Activated T-helper 2 cell treated with anti-CD3 and anti-CD28 coated beads, Interferon-gamma antibody, Interleukin-2, Interleukin-4, amounts not matched to agents 10 μg/mL and 5 μg/mL and 100 μg/mL, durations not matched to agents 14 hours and 24 hours and 36 hours (primary cell): Measurements from ENCODE around the gene ITGB6. TPM values are rescaled to one million over a fixed set of nuclear protein-coding genes. Genes with fewer than 3 reads are reported as not detected.

Experiments
- DNase-seq: peaks from one replicate; pipeline ENCODE4 v3.0.0; 2021; ENCODE audit warnings: low spot score
- H3K27ac Mint-ChIP-seq: one replicate; pipeline ENCODE4 v1.8.0; 2021; ENCODE audit warnings: mixed read lengths
- H3K27me3 Mint-ChIP-seq: one replicate; pipeline ENCODE4 v1.8.0; 2021; ENCODE audit warnings: low read depth, mixed read lengths
- H3K36me3 Mint-ChIP-seq: one replicate; pipeline ENCODE4 v1.8.0; 2021; ENCODE audit warnings: low read depth, mixed read lengths
- H3K4me1 Mint-ChIP-seq: one replicate; pipeline ENCODE4 v1.8.0; 2021; ENCODE audit warnings: low read depth, mixed read lengths
- H3K4me3 Mint-ChIP-seq: one replicate; pipeline ENCODE4 v1.8.0; 2021; ENCODE audit warnings: low read depth, mild to moderate bottlenecking, moderate library complexity, mixed read lengths
- H3K9me3 Mint-ChIP-seq: one replicate; pipeline ENCODE4 v1.8.0; 2021; ENCODE audit warnings: mixed read lengths
- intact Hi-C: fragments of 100-400 bp; cut with micrococcal nuclease; formaldehyde crosslinking; loops from one replicate; pipeline ENCODE4 v1.15.1; 2023
- total RNA-seq: library from RNA; stranded (reverse); gene quantifications from 2 replicates; pipeline ENCODE4 v1.2.3, GENCODE V29; 2022

Gene ITGB6
- total RNA-seq, 1 donor from 2014 or later, result not detected

DNA sequence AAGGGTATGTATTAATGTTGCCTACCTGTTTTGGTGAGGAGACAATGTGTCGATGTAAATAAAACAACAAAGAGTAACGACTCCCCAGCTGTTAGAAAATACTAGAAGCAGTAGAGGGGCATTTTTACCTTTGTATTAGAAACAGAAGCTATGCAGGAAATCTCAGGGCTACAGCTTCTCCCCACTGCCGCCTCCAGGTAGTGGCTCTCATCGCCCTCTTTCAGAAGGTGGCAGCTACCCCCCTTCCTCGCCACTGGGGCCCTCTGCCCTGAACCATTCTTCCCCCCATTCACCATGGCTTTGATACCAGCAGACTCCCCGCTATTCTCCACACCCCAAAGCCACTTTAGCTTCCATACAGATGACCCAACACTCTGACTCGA is 144.4 kb downstream of the ITGB6 start:
- H3K4me1 Mint-ChIP-seq, result peaks cover 4% of the 10 kb centered on the region
- intact Hi-C loops, result no loop called here
- no peak overlapping the region for H3K4me3 Mint-ChIP-seq
- H3K27ac Mint-ChIP-seq, result no peak overlapping the region
- no peak for DNase-seq
- H3K27me3 Mint-ChIP-seq, result peaks cover 27% of the 10 kb centered on the region
- no peaks in the 10 kb centered on the region for H3K9me3 Mint-ChIP-seq
- no peaks in the 10 kb centered on the region for H3K36me3 Mint-ChIP-seq

- no peaks in the 10 kb centered on the region for H3K9me3 Mint-ChIP-seq
- no peak overlapping the region for H3K4me3 Mint-ChIP-seq
- H3K27me3 Mint-ChIP-seq, result peaks cover 23% of the 10 kb centered on the region
- intact Hi-C loops, result no loop called here
- H3K4me1 Mint-ChIP-seq, result peaks cover 4% of the 10 kb centered on the region
- H3K36me3 Mint-ChIP-seq, result no peaks in the 10 kb centered on the region
- no peak for DNase-seq
- no peak overlapping the region for H3K27ac Mint-ChIP-seq
These were observed 144.9 kb downstream of the ITGB6 start for GRCh38 chr2:160054984-160055725.

DNA sequence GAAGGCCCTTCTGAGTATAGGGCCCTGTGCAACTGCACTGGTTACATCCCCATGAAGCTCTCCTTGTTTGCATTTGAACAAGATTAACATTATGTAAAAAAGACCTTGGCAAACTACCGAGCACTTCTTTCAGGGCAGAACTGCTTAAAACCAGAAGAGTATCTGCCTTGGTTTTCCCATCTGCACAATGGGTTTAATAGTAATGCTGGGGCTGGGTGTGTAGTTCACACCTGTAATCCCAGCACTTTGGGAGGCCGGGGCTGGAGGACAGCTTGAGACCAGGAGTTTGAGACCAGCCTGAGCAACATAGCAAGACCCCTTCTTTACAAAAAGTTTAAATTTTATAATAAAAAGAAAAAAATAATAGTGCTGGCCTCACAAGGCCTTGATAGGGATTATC is 146.1 kb downstream of the ITGB6 start:
- Mint-ChIP-seq H3K9me3 (no peaks in the 10 kb centered on the region), H3K27me3 (peaks cover 16% of the 10 kb centered on the region), H3K36me3 (no peaks in the 10 kb centered on the region), H3K27ac (no peak overlapping the region), H3K4me3 (no peak overlapping the region), H3K4me1 (peaks cover 4% of the 10 kb centered on the region)
- no peak for DNase-seq
- intact Hi-C loops, result no loop called here

DNA sequence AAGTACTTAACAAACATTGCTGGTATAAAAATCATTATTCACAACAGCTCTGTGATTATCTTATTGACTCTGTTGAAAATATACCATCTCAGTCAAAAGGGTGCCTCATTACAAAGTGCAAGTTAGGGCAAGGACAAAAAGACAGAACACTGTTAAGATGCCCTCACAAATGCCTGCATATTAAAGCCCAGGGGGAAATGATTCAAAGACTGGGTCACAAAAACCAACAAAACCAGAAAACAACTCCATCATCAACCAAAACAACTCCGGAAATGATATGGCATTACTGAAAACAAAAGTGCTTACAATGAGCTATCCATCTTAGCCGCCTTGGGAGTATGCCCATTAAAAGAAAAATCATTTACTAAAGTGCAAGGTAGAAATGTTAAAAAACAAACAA is 147.5 kb downstream of the ITGB6 start:
- peaks cover 15% of the 10 kb centered on the region for H3K27me3 Mint-ChIP-seq
- H3K9me3 Mint-ChIP-seq, result no peaks in the 10 kb centered on the region
- no peak overlapping the region for H3K4me3 Mint-ChIP-seq
- no peak for DNase-seq
- no peak overlapping the region for H3K27ac Mint-ChIP-seq
- peaks cover 4% of the 10 kb centered on the region for H3K4me1 Mint-ChIP-seq
- H3K36me3 Mint-ChIP-seq, result no peaks in the 10 kb centered on the region
- intact Hi-C loops, result no loop called here

- Mint-ChIP-seq H3K4me3 (no peak overlapping the region), H3K9me3 (no peaks in the 10 kb centered on the region), H3K4me1 (peaks cover 4% of the 10 kb centered on the region), H3K36me3 (no peaks in the 10 kb centered on the region), H3K27me3 (peaks cover 15% of the 10 kb centered on the region), H3K27ac (no peak overlapping the region)
- no peak for DNase-seq
- intact Hi-C loops, result no loop called here
These were observed 148.7 kb downstream of the ITGB6 start for GRCh38 chr2:160051371-160051800.

GRCh38 chr2:160050147-160050546 is 149.9 kb downstream of the ITGB6 start:
- peaks cover 4% of the 10 kb centered on the region for H3K4me1 Mint-ChIP-seq
- no peak overlapping the region for H3K27ac Mint-ChIP-seq
- DNase-seq, result no peak
- H3K27me3 Mint-ChIP-seq, result peaks cover 14% of the 10 kb centered on the region
- no peak overlapping the region for H3K4me3 Mint-ChIP-seq
- no peaks in the 10 kb centered on the region for H3K36me3 Mint-ChIP-seq
- intact Hi-C loops, result no loop called here
- no peaks in the 10 kb centered on the region for H3K9me3 Mint-ChIP-seq

Other genes starting within 250 kb of the ITGB6 start
- not detected in 2 replicates for gene PLA2R1, start 137.7 kb downstream of the ITGB6 start, total RNA-seq